H1 (cell line): ENCODE measurements around the gene METTL9. TPM values are rescaled to one million over a fixed set of nuclear protein-coding genes. Genes with fewer than 3 reads are reported as not detected.
"Not testable (repeated sequence)": the region's sequence is repeated elsewhere in the genome, so short reads cannot be mapped to it uniquely, and the experiment has no call there.

Experiments
- CTCF ChIA-PET: fragments of 300-600 bp; sonication (Branson Sonifier 250); formaldehyde crosslinking; loops from one replicate; lab custom pipeline; 2021; ENCODE audit not compliant: partially characterized antibody; lab: Charles Lee
- POLR2A ChIA-PET: fragments of 300-600 bp; sonication (Branson Sonifier 250); formaldehyde crosslinking; loops from one replicate; lab custom pipeline; 2021; ENCODE audit warnings: inconsistent platforms; ENCODE audit not compliant: partially characterized antibody; lab: Charles Lee
- DNase-seq, 2 experiments: peaks; one replicate each; pipeline versions ENCODE4 v3.0.0 to v3.0.0-alpha.2; 2010 to 2022; ENCODE audit warnings: low spot score in 2 of 2, low read depth in 1 of 2, mixed read lengths in 1 of 2
- FAIRE-seq: peaks from 2 replicates; lab custom pipeline; 2011; peaks lifted over from hg19 to GRCh38; lab: Jason Lieb, UNC
- H2AFZ ChIP-seq: 2 replicates; pipeline ENCODE4 v1.8.1; 2012; ENCODE audit warnings: low read length, inconsistent platforms
- H2AK5ac ChIP-seq: 2 replicates; pipeline ENCODE4 v1.6.1; 2013; ENCODE audit warnings: low read depth, low read length
- H2BK120ac ChIP-seq: replicated peaks from 2 replicates; pipeline ENCODE3; 2013; ENCODE audit warnings: low read depth, low read length, inconsistent platforms
- H2BK12ac ChIP-seq: 2 replicates; pipeline ENCODE4 v1.6.1; 2013; ENCODE audit warnings: low read depth, low read length
- H2BK15ac ChIP-seq: 2 replicates; pipeline ENCODE4 v1.6.1; 2013; ENCODE audit warnings: low read length
- H2BK20ac ChIP-seq: 2 replicates; pipeline ENCODE4 v1.6.1; 2013; ENCODE audit warnings: low read length
- H2BK5ac ChIP-seq: 2 replicates; pipeline ENCODE4 v1.6.1; 2013; ENCODE audit warnings: low read depth, low read length
- H3K14ac ChIP-seq: 2 replicates; pipeline ENCODE4 v1.6.1; 2013; ENCODE audit warnings: inconsistent platforms; ENCODE audit not compliant: insufficient read length
- H3K18ac ChIP-seq: 2 replicates; pipeline ENCODE4 v1.6.1; 2013; ENCODE audit warnings: low read length; ENCODE audit errors: extremely low read depth
- H3K23ac ChIP-seq: 2 replicates; pipeline ENCODE4 v1.6.1; 2013; ENCODE audit warnings: inconsistent platforms; ENCODE audit not compliant: insufficient read length
- H3K23me2 ChIP-seq: 2 replicates; pipeline ENCODE4 v1.6.1; 2013; ENCODE audit warnings: low read depth, low read length
- H3K27ac ChIP-seq: 2 replicates; pipeline ENCODE4 v1.6.1; 2011; ENCODE audit warnings: low read depth, low read length, inconsistent platforms
- H3K27me3 ChIP-seq, 4 experiments: replicated peaks in 1 of 4; 1 replicate in 1 of 4; 2 replicates in 3 of 4; pipeline versions ENCODE4 v1.6.1 to v1.8.1; 2011 to 2013; ENCODE audit warnings: low read length in 3 of 4, mild to moderate bottlenecking in 3 of 4, inconsistent platforms in 2 of 4, mixed read lengths in 2 of 4, moderate library complexity in 1 of 4; ENCODE audit not compliant: control insufficient read depth in 3 of 4, insufficient read depth in 3 of 4; ENCODE audit errors: extremely low read depth in 1 of 4
- H3K36me3 ChIP-seq, 4 experiments: 2 replicates each; pipeline versions ENCODE4 v1.6.1 to v1.8.1; 2011 to 2013; ENCODE audit warnings: mild to moderate bottlenecking in 4 of 4, low read length in 3 of 4, moderate library complexity in 2 of 4, control low read depth in 1 of 4, inconsistent platforms in 1 of 4; ENCODE audit not compliant: insufficient read depth in 4 of 4, control insufficient read depth in 2 of 4
- H3K4ac ChIP-seq: replicated peaks from 2 replicates; pipeline ENCODE3; 2013; ENCODE audit warnings: low read length, low read depth, mixed read lengths, inconsistent platforms; ENCODE audit not compliant: insufficient read length
- H3K4me1 ChIP-seq, 4 experiments: replicated peaks in 1 of 4; 1 replicate in 1 of 4; 2 replicates in 3 of 4; pipeline versions ENCODE4 v1.6.1 to v1.8.1; 2011 to 2013; ENCODE audit warnings: low read length in 3 of 4, inconsistent platforms in 2 of 4, mixed read lengths in 1 of 4; ENCODE audit not compliant: insufficient read depth in 4 of 4, control insufficient read depth in 3 of 4
- H3K4me2 ChIP-seq, 2 experiments: 2 replicates each; pipeline versions ENCODE4 v1.6.1 to v1.8.1; 2011 to 2013; ENCODE audit warnings: low read depth in 2 of 2, low read length in 2 of 2, control low read depth in 1 of 2, inconsistent platforms in 1 of 2, mild to moderate bottlenecking in 1 of 2; ENCODE audit not compliant: insufficient read depth in 1 of 2
- H3K4me3 ChIP-seq, 4 experiments: fragments of 200-600, 300-600 bp in 1 of 4; sonication (generic), shearing (Covaris generic), sonication (Bioruptor Twin) in 1 of 4; 2 replicates each; pipeline versions ENCODE4 v1.5.1 to v1.8.1; 2011 to 2016; ENCODE audit warnings: low read length in 4 of 4, low read depth in 3 of 4, control low read depth in 2 of 4, inconsistent platforms in 2 of 4, mild to moderate bottlenecking in 2 of 4, mixed read lengths in 1 of 4, moderate library complexity in 1 of 4; ENCODE audit not compliant: insufficient read depth in 2 of 4; ENCODE audit errors: extremely low read depth in 1 of 4
- H3K56ac ChIP-seq: replicated peaks from 2 replicates; pipeline ENCODE3; 2013; ENCODE audit warnings: low read depth, mild to moderate bottlenecking, mixed read lengths, low read length, inconsistent platforms; ENCODE audit not compliant: insufficient read length
- H3K79me1 ChIP-seq: 2 replicates; pipeline ENCODE4 v1.6.1; 2013; ENCODE audit warnings: low read depth, low read length, control low read depth
- H3K79me2 ChIP-seq, 2 experiments: 2 replicates each; pipeline versions ENCODE4 v1.6.1 to v1.8.1; 2012 to 2013; ENCODE audit warnings: low read length in 2 of 2, mild to moderate bottlenecking in 2 of 2, inconsistent platforms in 1 of 2; ENCODE audit not compliant: insufficient read depth in 2 of 2, control insufficient read depth in 1 of 2
- H3K9ac ChIP-seq, 4 experiments: replicated peaks in 1 of 4; 1 replicate in 1 of 4; 2 replicates in 3 of 4; pipeline versions ENCODE4 v1.6.1 to v1.8.1; 2011 to 2013; ENCODE audit warnings: low read depth in 3 of 4, low read length in 3 of 4, control low read depth in 2 of 4, mild to moderate bottlenecking in 2 of 4, moderate library complexity in 2 of 4, inconsistent platforms in 1 of 4; ENCODE audit errors: extremely low read depth in 1 of 4
- H3K9me3 ChIP-seq, 2 experiments: 2 replicates each; pipeline versions ENCODE4 v1.6.1 to v1.8.1; 2012 to 2013; ENCODE audit warnings: mild to moderate bottlenecking in 2 of 2, moderate library complexity in 2 of 2, control low read depth in 1 of 2, inconsistent platforms in 1 of 2, low read depth in 1 of 2, low read length in 1 of 2, mixed read lengths in 1 of 2; ENCODE audit not compliant: insufficient read depth in 2 of 2
- H4K20me1 ChIP-seq, 2 experiments: replicated peaks in 1 of 2; 2 replicates each; pipeline versions ENCODE3 to v1.8.1; 2011 to 2013; ENCODE audit warnings: inconsistent platforms in 2 of 2, low read length in 2 of 2, mild to moderate bottlenecking in 1 of 2; ENCODE audit not compliant: insufficient read depth in 2 of 2, control insufficient read depth in 1 of 2
- H4K5ac ChIP-seq: 2 replicates; pipeline ENCODE4 v1.6.1; 2013; ENCODE audit warnings: low read length, low read depth, mixed read lengths, inconsistent platforms; ENCODE audit not compliant: insufficient read length
- H4K8ac ChIP-seq: 2 replicates; pipeline ENCODE4 v1.8.0; 2013; ENCODE audit warnings: mild to moderate bottlenecking, moderate library complexity, low read length, inconsistent platforms; ENCODE audit not compliant: insufficient read depth; ENCODE audit errors: extremely low read depth
- H4K91ac ChIP-seq: replicated peaks from 2 replicates; pipeline ENCODE3; 2013; ENCODE audit warnings: low read length, mixed read lengths, inconsistent platforms; ENCODE audit not compliant: insufficient read length
- whole genome bisulfite sequencing, 2 experiments: shearing (Covaris generic) in 1 of 2; methylation state at CpG; one replicate each; pipeline versions ENCODE4 v1.1.6 to v1.1.7; 2013 to 2015; ENCODE audit warnings: low lambda C conversion rate in 2 of 2, mixed read lengths in 2 of 2, inconsistent platforms in 1 of 2, low coverage in 1 of 2, missing lambda C conversion rate in 1 of 2; ENCODE audit not compliant: insufficient replicate concordance in 2 of 2, insufficient coverage in 1 of 2, insufficient read length in 1 of 2; ENCODE audit errors: extremely low coverage in 1 of 2, missing lambda C conversion rate in 1 of 2; 5-methylcytosine and 5-hydroxymethylcytosine counted together
- polyA plus RNA-seq, 7 experiments: library from polyadenylated mRNA; depleted of rRNA in 3 of 7; stranded (reverse) in 5 of 7; unstranded in 2 of 7; fragments of >200 nt in 5 of 7; fragments of 200-250 nt in 2 of 7; gene quantifications; 1 replicate in 5 of 7; 2 replicates in 1 of 7; 4 replicates in 1 of 7; pipeline versions ENCODE4 v1.2.1 to v1.2.3, GENCODE V29; 2011 to 2013; ENCODE audit warnings: missing spikeins in 2 of 7, mixed read lengths in 2 of 7
- total RNA-seq: library from RNA; stranded (reverse); fragmentation: NEBNext Ultra II Directional; extraction: Animal tissue kit (Norgen Biotek cat#: 25700); gene quantifications from 2 replicates; pipeline ENCODE4 v1.2.1, GENCODE V29; 2021

Gene METTL9
- total and polyA plus RNA-seq, 2 of the 8 experiments (the other 6 are each of a cell fraction or from before 2014, with no cell fraction given): 45.4 to 112 TPM

DNA sequence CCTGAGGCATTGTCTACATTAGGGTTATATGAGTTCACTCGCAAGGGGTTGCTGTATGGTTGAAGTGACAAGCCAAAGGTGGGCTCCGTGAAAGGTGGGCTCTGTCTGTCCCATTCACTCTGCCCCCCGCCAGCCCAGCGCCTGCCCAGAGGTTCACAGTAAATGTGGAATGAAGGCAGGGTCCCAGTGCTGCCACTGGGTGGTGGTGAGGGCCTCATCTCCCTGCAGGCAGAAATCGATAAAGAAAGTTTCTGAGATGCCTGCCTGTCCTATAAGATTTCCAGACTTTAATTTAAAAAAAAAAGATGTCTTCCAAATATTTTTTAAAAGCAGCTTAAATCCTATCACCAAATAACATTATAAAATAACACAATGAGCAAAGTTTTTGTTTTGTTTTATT, 48.9 kb upstream of the METTL9 start:
- H2BK5ac ChIP-seq, H3K9me3 ChIP-seq, H3K18ac ChIP-seq, H3K14ac ChIP-seq, H4K20me1 ChIP-seq, H3K23me2 ChIP-seq, H4K91ac ChIP-seq, H3K36me3 ChIP-seq, CTCF ChIA-PET, POLR2A ChIA-PET, H3K23ac ChIP-seq, H2AK5ac ChIP-seq, H4K5ac ChIP-seq, H2BK12ac ChIP-seq, DNase-seq, H3K79me2 ChIP-seq, H4K8ac ChIP-seq, H3K27me3 ChIP-seq, H2BK20ac ChIP-seq, H3K79me1 ChIP-seq, H3K4me1 ChIP-seq, H3K9ac ChIP-seq, H2BK120ac ChIP-seq, H3K4ac ChIP-seq, H3K4me2 ChIP-seq, H3K27ac ChIP-seq, H3K56ac ChIP-seq, H3K4me3 ChIP-seq, H2BK15ac ChIP-seq, FAIRE-seq, H2AFZ ChIP-seq: not testable (repeated sequence)
- 73% methylated on average over 1 of the region's 5 CpGs; no CpG with 5 or more reads in 1 of the 2 experiments for whole genome bisulfite sequencing, 2 experiments

DNA sequence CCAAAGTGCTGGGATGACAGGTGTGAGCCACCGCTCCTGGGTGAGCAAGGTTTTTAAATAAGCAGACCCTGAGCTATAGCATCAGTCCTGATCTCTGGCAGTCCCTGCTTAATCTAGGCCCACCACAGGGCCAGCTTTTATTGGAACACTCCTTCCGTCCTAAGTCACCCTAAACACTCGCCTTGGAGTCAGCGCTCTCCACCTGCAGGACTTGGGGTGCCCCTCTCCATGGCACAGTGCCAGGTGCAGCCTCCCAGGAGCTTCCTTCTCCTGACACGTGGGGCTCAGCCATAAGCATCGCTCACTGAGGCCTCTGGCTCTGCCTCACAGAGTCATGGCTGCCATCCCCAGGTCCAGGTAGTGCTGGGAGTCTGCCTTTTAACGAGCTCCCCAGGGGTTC, 48.3 kb upstream of the METTL9 start:
- H3K9me3 ChIP-seq, H2BK120ac ChIP-seq, H3K4me1 ChIP-seq, H4K5ac ChIP-seq, H3K79me2 ChIP-seq, H2AFZ ChIP-seq, H3K23me2 ChIP-seq, H4K20me1 ChIP-seq, H4K91ac ChIP-seq, DNase-seq, H3K4me2 ChIP-seq, H3K18ac ChIP-seq, FAIRE-seq, H3K4me3 ChIP-seq, H3K79me1 ChIP-seq, POLR2A ChIA-PET, H2BK15ac ChIP-seq, H2BK5ac ChIP-seq, H3K23ac ChIP-seq, H3K27ac ChIP-seq, H3K27me3 ChIP-seq, H2BK20ac ChIP-seq, H3K36me3 ChIP-seq, H3K9ac ChIP-seq, H2AK5ac ChIP-seq, H4K8ac ChIP-seq, H3K4ac ChIP-seq, H3K14ac ChIP-seq, H2BK12ac ChIP-seq, H3K56ac ChIP-seq: not testable (repeated sequence)
- CTCF ChIA-PET: interaction anchor here (1.1 kb wide), 1 partner anchor 15 kb away, joined by 3 read pairs; no protein-coding TSS in a partner anchor
- 78% methylated on average over 4 of the region's 7 CpGs; no CpG with 5 or more reads in 1 of the 2 experiments for WGBS, 2 experiments
